Breast epithelium (tissue), 3 donors: ENCODE results near the gene HOXA5.

ENCODE experiments used
- CTCF ChIP-seq, 3 donors: fragments of 450-650 bp; IDR thresholded peaks; one replicate each; pipeline ENCODE4 v1.5.1; 2016 to 2017; ENCODE audit warnings: antibody characterized with exemption in 3 of 3, mild to moderate bottlenecking in 3 of 3, moderate library complexity in 3 of 3
- POLR2A ChIP-seq: fragments of 450-650 bp; IDR thresholded peaks from one replicate; pipeline ENCODE4 v1.6.1; 2016; ENCODE audit warnings: antibody characterized with exemption, mild to moderate bottlenecking, moderate library complexity
- POLR2AphosphoS5 ChIP-seq, 3 donors: sonication (generic); formaldehyde crosslinking; IDR thresholded peaks; one replicate each; pipeline ENCODE4 v1.6.1; 2017; ENCODE audit warnings: antibody characterized with exemption in 3 of 3

- no peak for TF ChIP-seq POLR2AphosphoS5 (IDR thresholded peaks at IDR 0.05)
- no peak for TF ChIP-seq CTCF (IDR thresholded peaks at IDR 0.05)
- TF ChIP-seq POLR2A = no peak
These were observed 16.0 kb upstream of the HOXA5 start for GRCh38 chr7:27159266-27160144.
